Measurements from ENCODE around the gene KIF16B. TPM values are rescaled to one million over a fixed set of nuclear protein-coding genes. Genes with fewer than 3 reads are reported as not detected.

The KIF16B gene
- total and polyA plus RNA-seq, 2 of the 13 experiments (the other 11 are each of a cell fraction or from before 2014, with no cell fraction given) = 6.9 to 18.0 TPM

DNA sequence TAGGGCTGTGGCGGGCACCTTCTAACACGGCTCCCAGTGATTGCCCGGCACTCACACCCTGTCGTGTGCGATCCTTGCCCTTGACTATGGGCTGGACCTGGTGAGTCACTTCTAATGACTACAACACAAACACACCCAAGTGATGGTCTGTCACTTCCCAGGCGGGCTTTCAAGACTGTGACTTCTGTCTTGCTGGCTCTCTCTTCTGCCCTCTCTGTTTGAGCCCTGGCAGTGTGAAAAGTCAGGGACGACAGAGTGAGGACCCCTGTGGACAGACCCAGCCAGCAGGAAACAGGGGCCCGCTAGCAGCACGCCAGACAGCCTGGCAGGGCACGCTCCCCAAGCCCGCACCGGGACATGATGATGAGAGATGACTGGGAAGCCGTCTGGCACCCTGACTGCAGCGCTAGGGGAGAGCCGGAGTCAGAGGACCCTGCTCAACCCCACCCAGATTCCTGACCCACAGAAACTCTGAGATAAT lies 43.0 kb downstream of the KIF16B start (continued):
- TF ChIP-seq ZNF407 (CRISPR knock-in tag; IDR thresholded peaks at IDR 0.05; ENCODE audit: not compliant biosample characterization) (no peak), MEF2D (CRISPR knock-in tag; IDR thresholded peaks at IDR 0.05) (no peak), CREBL2 (CRISPR knock-in tag; IDR thresholded peaks at IDR 0.05; ENCODE audit: borderline replicate concordance) (no peak), FOSL2 (CRISPR knock-in tag; IDR thresholded peaks at IDR 0.05) (peak; percentile 86), ZMYM3 (CRISPR knock-in tag; IDR thresholded peaks at IDR 0.05) (no peak), SP5 (CRISPR knock-in tag; IDR thresholded peaks at IDR 0.05; ENCODE audit: borderline replicate concordance, low read depth) (no peak), ZBTB21 (CRISPR knock-in tag; IDR thresholded peaks at IDR 0.05) (no peak), IKZF4 (CRISPR knock-in tag; IDR thresholded peaks at IDR 0.05; ENCODE audit: borderline replicate concordance, low read depth, not compliant biosample characterization) (no peak), ZNF329 (CRISPR knock-in tag; IDR thresholded peaks at IDR 0.05; ENCODE audit: low read depth) (no peak), ZNF780A (CRISPR knock-in tag; IDR thresholded peaks at IDR 0.05) (no peak), AKAP8 (CRISPR knock-in tag; IDR thresholded peaks at IDR 0.05) (no peak), ZNF768 (CRISPR knock-in tag; IDR thresholded peaks at IDR 0.05) (peak; percentile 55; the same call in 1 of the 2 replicates)
- TF ChIP-seq, protein P1, sequence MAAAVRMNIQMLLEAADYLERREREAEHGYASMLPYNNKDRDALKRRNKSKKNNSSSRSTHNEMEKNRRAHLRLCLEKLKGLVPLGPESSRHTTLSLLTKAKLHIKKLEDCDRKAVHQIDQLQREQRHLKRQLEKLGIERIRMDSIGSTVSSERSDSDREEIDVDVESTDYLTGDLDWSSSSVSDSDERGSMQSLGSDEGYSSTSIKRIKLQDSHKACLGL (CRISPR knock-in tag; IDR thresholded peaks at IDR 0.05) = no peak
